Gastroesophageal sphincter (tissue), 4 donors: ENCODE measurements around the gene GAMT. TPM values are rescaled to one million over a fixed set of nuclear protein-coding genes. Genes with fewer than 3 reads are reported as not detected.

Experiments
- ATAC-seq: fragments of 150-250 bp; one replicate; pipeline ENCODE4 v1.9.1; 2016; ENCODE audit warnings: mild to moderate bottlenecking, moderate library complexity
- H3K27ac ChIP-seq, 4 donors: fragments of 200-600 bp; sonication (generic) in 3 of 4; 1 replicate in 3 of 4; 2 replicates in 1 of 4; pipeline ENCODE4 v1.5.1; 2016 to 2019
- H3K27me3 ChIP-seq: fragments of 200-600 bp; sonication (generic); one replicate; pipeline ENCODE4 v1.5.1; 2019
- H3K36me3 ChIP-seq, 2 donors: fragments of 200-600 bp; sonication (generic); one replicate each; pipeline ENCODE4 v1.5.1; 2019; ENCODE audit warnings: control low read depth in 1 of 2
- H3K4me1 ChIP-seq, 3 donors: fragments of 200-600 bp; sonication (generic); 1 replicate in 2 of 3; 2 replicates in 1 of 3; pipeline ENCODE4 v1.5.1; 2016 to 2019; ENCODE audit warnings: control low read depth in 2 of 3
- H3K4me3 ChIP-seq, 2 donors: fragments of 200-600 bp; sonication (generic); one replicate each; pipeline ENCODE4 v1.5.1; 2019; ENCODE audit warnings: mild to moderate bottlenecking in 1 of 2, moderate library complexity in 1 of 2
- H3K9me3 ChIP-seq, 3 donors: fragments of 200-600 bp; sonication (generic); one replicate each; pipeline ENCODE4 v1.5.1; 2017 to 2019; ENCODE audit warnings: control low read depth in 2 of 3
- EP300 ChIP-seq: sonication (generic); formaldehyde crosslinking; IDR thresholded peaks from one replicate; pipeline ENCODE4 v1.6.1; 2017; ENCODE audit warnings: antibody characterized with exemption, mild to moderate bottlenecking
- POLR2A ChIP-seq, 2 donors: fragments of 450-650 bp; IDR thresholded peaks; one replicate each; pipeline ENCODE4 v1.6.1; 2017; ENCODE audit warnings: antibody characterized with exemption in 2 of 2, mild to moderate bottlenecking in 2 of 2, moderate library complexity in 1 of 2
- POLR2AphosphoS5 ChIP-seq: sonication (generic); formaldehyde crosslinking; IDR thresholded peaks from one replicate; pipeline ENCODE4 v1.6.1; 2017; ENCODE audit warnings: antibody characterized with exemption
- WGBS, 2 donors: methylation state at CpG; one replicate each; pipeline ENCODE4 v1.1.5; 2018; ENCODE audit warnings: low coverage in 1 of 2; 5-methylcytosine and 5-hydroxymethylcytosine counted together
- total RNA-seq, 4 donors: library from RNA; depleted of rRNA; stranded (reverse); fragments of >200 nt; gene quantifications; one replicate each; pipeline ENCODE4 v1.1.0, GENCODE V29; 2016
- TF ChIP-seq, protein P1 (sequence below), 4 experiments: fragments of 200-600 bp in 2 of 4; fragments of 450-650 bp in 2 of 4; sonication (generic) in 1 of 4; IDR thresholded peaks; one replicate each; pipeline ENCODE4 v1.5.1; 2017 to 2019; ENCODE audit warnings: antibody characterized with exemption in 4 of 4, mild to moderate bottlenecking in 2 of 4, moderate library complexity in 2 of 4

Gene GAMT
- total RNA-seq, 4 donors from 2014 or later: 10.4 to 14.7 (median 10.9) TPM

DNA sequence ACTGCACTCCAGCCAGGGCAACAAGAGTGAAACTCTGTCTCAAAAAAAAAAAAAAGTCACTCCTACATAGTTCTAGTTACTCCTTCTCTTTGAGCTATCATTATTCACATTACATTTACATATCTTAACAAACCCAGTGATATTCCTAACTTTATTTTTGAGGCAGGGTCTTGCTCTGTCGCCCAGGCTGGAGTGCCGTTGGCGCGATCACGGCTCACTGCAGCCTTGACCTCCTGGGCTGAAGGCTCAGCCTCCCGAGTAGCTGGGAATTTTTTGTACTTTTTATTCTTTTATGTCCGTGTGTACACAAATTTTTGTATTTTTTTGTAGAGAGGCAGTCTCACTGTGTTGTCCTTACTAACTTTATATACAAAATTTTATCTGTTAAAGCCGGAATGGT, 36.3 kb upstream of the GAMT start:
- ATAC-seq: no peak
- TF ChIP-seq, protein P1, sequence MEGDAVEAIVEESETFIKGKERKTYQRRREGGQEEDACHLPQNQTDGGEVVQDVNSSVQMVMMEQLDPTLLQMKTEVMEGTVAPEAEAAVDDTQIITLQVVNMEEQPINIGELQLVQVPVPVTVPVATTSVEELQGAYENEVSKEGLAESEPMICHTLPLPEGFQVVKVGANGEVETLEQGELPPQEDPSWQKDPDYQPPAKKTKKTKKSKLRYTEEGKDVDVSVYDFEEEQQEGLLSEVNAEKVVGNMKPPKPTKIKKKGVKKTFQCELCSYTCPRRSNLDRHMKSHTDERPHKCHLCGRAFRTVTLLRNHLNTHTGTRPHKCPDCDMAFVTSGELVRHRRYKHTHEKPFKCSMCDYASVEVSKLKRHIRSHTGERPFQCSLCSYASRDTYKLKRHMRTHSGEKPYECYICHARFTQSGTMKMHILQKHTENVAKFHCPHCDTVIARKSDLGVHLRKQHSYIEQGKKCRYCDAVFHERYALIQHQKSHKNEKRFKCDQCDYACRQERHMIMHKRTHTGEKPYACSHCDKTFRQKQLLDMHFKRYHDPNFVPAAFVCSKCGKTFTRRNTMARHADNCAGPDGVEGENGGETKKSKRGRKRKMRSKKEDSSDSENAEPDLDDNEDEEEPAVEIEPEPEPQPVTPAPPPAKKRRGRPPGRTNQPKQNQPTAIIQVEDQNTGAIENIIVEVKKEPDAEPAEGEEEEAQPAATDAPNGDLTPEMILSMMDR (IDR thresholded peaks at IDR 0.05): no peak
- no peak for TF ChIP-seq EP300
- TF ChIP-seq POLR2A (IDR thresholded peaks at IDR 0.05): no peak
- TF ChIP-seq POLR2AphosphoS5: no peak
- peak overlapping the region in 1 of 2 donors; percentile 92 for H3K4me3 ChIP-seq

DNA sequence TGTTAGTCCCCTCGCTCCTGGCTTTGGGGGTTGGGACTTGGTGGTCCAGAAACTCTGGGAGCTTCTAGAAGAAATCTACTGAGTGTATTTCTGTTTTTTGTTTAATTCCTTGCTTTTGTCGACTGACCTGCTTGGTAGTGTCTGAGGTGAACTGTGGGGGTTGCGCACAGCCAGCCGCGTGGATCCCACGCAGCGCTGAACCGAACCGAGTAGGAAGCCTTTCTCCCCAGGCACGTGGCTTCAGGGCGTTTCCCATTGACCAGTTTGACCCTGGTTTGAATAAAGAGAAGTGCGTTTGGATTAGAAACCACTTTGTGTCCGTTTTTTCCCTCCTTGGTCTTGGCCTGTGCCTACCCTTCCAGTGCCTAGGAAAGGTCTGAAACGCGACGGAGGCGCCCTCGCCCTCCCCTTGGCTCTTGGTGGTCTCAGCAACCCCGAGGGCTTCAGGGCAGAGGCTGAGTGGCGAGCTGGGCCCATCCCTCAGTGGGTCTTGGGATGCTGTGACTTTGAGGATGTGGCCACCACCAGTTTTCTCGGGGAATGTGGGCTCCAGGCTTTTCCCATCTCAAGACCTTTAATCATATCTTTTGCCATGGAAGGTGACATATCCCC, 34.1 kb upstream of the GAMT start:
- Histone ChIP-seq H3K9me3 (no peaks in the 10 kb centered on the region), H3K27ac (no peak overlapping the region), H3K4me3 (no peak overlapping the region), H3K27me3 (no peaks in the 10 kb centered on the region), H3K4me1 (peaks cover 0 to 24% (median 8%) of the 10 kb centered on the region in 3 donors), H3K36me3 (peaks cover 0 to 73% of the 10 kb centered on the region in 2 donors)
- 50 to 90% methylated on average over 3 to 7 of the region's 21 CpGs for WGBS, 2 donors
- ATAC-seq: no peak
- no peak for TF ChIP-seq POLR2A (IDR thresholded peaks at IDR 0.05)
- TF ChIP-seq POLR2AphosphoS5: no peak
- no peak for TF ChIP-seq EP300
- TF ChIP-seq, protein P1 (IDR thresholded peaks at IDR 0.05): no peak

More for the DNA sequence above, 36.3 kb upstream of the GAMT start:
- peak overlapping the region in 1 of 4 donors; percentile 87 for H3K27ac ChIP-seq
- peaks cover 0 to 73% of the 10 kb centered on the region in 2 donors for H3K36me3 ChIP-seq
- H3K27me3 ChIP-seq: no peaks in the 10 kb centered on the region
- 41 to 71% methylated on average over 7 to 8 of the region's 8 CpGs for WGBS, 2 donors
- H3K4me1 ChIP-seq: peaks cover 0 to 31% (median 8%) of the 10 kb centered on the region in 3 donors
- no peaks in the 10 kb centered on the region for H3K9me3 ChIP-seq

DNA sequence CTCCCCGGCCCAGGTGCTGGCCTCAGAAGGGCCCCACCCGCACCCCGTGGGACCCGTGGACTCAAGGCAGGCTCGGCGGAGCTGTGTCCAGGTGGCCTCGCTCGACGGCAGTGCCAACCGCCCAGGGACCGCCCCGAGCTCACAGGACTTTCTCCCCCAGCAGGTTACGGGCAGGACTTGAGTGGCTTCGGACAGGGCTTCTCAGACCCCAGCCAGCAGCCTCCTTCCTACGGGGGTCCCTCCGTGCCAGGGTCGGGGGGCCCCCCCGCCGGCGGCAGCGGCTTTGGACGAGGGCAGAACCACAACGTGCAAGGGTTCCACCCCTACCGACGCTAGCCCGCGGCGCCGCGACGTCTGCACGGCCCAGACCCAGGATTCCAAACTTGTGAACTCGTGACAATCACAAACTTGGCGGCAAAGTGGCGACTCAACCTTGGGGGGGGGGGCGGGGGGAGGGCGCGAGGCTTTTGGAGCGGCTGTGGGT, 33.3 kb upstream of the GAMT start:
- TF ChIP-seq POLR2A (IDR thresholded peaks at IDR 0.05) (no peak), POLR2AphosphoS5 (no peak), EP300 (no peak)
- TF ChIP-seq, protein P1 (IDR thresholded peaks at IDR 0.05): no peak
- ATAC-seq: no peak
- 71 to 80% methylated on average over 3 to 14 of the region's 39 CpGs for WGBS, 2 donors
- Histone ChIP-seq H3K4me1 (peaks cover 0 to 15% (median 6%) of the 10 kb centered on the region in 3 donors), H3K27me3 (no peaks in the 10 kb centered on the region), H3K36me3 (peaks cover 0 to 73% of the 10 kb centered on the region in 2 donors), H3K27ac (no peak overlapping the region), H3K4me3 (no peak overlapping the region), H3K9me3 (no peaks in the 10 kb centered on the region)

DNA sequence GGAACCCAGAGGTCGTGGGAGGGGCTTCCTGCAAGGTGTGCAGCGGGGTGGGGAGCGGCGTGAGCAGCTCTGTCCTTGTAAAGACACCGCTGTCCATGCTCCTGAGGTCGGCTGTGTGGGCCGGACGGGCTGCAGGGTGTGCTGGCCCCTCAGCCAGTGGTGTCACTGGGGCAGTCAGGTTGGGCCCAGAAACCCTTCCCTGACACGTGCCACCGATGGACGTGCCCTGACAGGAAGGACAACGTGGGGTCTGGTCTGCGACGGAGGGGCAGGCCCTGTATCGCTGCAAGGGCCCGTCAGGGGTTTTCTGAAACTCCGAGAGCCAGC, 32.7 kb upstream of the GAMT start:
- peaks cover 0 to 9% (median under 1%) of the 10 kb centered on the region in 3 donors for H3K4me1 ChIP-seq
- H3K36me3 ChIP-seq: peaks cover 0 to 77% of the 10 kb centered on the region in 2 donors
- no peak for ATAC-seq
- no peak overlapping the region for H3K27ac ChIP-seq
- H3K4me3 ChIP-seq: no peak overlapping the region
- TF ChIP-seq, protein P1 (IDR thresholded peaks at IDR 0.05): no peak
- TF ChIP-seq POLR2A (IDR thresholded peaks at IDR 0.05) (no peak), EP300 (no peak), POLR2AphosphoS5 (no peak)
- 100% methylated on average over 1 to 2 of the region's 17 CpGs for WGBS, 2 donors
- no peaks in the 10 kb centered on the region for H3K9me3 ChIP-seq
- H3K27me3 ChIP-seq: no peaks in the 10 kb centered on the region
